Cerebellar cortex (tissue), 1 donor: ENCODE data around the gene MYOZ1.
A peak's percentile ranks its signal among the peaks of the same experiment; 100 is the strongest.

ENCODE experiments used
- DNase-seq: peaks from one replicate; pipeline ENCODE4 v3.0.0-alpha.2; 2015; ENCODE audit warnings: low spot score

Gene MYOZ1

GRCh38 chr10:73597346-73597745 lies 43.9 kb downstream of the MYOZ1 start:
- DNase-seq, result no peak

DNA sequence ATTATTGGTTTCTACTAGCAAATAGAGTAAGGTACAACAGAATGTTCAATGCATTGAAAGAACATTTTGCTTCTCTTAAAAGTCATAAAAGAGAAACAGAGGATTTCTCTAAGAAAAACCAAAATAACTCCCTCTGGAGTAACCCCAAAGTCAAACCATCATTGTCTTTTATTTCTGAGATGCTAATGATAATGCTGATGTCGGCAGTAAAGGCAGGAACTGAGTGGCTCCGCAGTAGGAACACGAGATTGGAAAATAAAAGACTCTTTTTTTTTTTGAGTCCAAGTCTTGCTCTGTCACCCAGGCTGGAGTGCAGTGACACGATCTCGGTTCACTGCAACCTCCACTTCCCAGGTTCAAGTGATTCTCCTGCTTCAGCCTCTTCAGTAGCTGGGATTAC lies 47.5 kb downstream of the MYOZ1 start:
- no peak for DNase-seq

DNA sequence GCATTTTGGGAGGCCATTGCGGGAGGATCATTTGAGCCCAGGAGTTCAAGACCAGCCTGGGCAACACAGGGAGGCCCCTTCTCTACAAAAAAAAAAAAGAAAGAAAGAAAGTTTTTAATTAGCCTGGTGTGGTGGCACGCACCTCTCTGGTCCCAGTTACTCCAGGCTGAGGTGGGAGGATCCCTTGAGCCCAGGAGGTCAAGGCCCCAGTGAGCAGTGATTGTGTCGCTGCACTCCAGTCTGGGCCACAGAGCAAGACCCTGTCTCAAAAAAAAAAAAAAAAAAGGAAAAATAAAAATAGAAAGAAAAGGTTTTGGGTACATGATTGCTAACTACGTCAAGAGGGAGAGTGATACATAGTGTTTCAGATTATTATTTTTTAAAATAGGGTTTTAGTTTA lies 48.2 kb downstream of the MYOZ1 start:
- no peak for DNase-seq

DNA sequence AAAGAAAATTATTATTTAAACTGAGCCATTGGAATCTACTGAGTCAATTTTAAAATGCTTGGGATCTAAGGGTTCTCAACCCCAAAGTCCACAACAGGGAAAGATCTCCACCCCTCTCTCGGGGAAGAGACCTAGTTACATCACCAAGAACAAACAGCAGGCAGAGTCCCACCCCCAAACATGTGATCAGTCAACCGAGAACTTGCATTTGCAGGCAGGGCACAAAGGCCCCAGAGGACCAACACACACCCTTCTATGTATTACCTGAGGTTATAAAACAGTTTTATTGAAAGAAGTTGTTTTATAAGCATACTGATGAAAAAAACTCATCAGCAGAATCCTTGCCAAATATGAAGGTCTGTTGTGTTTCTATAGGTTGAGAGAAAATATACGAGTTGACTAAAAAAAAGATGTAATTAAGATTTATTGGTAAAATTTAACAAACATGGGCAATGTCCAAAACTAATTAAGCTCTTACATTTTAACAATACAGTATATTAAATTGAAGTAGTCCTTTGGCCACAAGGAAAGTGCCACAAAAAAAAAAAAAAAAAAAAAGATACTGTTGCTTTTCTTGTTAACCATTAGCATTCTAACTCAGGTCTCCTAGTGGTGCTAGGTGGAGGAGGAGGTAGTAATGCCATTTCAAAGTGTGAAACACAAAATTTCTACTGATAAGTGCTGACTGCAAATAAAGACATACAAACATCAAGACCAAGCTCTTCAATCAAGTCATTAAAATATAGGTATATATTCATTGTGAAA lies 49.2 kb downstream of the MYOZ1 start:
- peak; percentile 18 for DNase-seq

- DNase-seq, result no peak
These were observed 50.1 kb downstream of the MYOZ1 start, which contains the start of gene USP54 for GRCh38 chr10:73590881-73591799. Gene USP54 (minus strand): TSS chr10:73591342. CDS start chr10:73575658, 15,684 bp downstream.

DNA sequence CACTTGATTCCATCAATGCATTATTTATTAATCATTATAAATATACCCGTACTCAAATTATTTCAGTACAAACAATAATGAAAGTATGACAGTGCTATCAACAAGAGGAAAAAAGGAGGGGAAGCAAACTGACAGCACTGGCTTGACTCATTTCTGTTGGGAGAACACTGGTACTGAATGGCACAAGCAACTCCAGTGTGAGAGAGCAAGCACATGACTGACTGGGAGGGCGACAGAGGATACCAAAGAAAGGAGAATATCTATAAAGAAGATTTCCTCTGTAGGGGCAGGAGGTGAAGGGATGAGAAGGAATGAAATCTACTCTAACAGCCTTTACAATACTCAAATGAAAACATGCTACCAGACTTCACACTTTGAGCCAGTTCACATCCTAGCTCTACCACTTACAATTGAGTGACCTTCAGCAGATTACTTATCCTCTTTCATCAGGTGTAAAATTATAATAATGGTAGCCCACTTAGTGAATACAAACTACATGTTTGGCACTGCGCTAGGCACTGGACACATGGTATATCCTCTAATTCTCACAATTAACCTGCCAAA lies 51.6 kb downstream of the MYOZ1 start:
- DNase-seq, result no peak

DNA sequence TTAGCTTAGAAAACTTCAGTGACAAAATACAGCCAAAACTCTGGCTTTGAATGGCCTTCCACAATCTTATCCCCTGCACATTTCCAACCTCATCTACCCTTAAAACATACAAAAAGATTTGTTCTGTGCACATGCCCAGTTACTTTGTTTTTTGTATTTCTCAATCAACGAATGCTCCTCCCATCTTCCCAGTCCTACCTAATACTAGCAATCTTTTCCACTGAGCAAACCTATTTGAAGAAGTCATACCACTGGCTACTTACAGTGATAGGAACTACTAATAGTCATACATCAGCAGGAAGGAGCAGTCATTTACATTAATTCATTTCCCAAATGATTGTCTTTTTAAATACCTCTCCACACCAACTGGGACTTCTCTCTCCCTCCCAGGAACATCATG lies 52.6 kb downstream of the MYOZ1 start:
- DNase-seq, result no peak

DNA sequence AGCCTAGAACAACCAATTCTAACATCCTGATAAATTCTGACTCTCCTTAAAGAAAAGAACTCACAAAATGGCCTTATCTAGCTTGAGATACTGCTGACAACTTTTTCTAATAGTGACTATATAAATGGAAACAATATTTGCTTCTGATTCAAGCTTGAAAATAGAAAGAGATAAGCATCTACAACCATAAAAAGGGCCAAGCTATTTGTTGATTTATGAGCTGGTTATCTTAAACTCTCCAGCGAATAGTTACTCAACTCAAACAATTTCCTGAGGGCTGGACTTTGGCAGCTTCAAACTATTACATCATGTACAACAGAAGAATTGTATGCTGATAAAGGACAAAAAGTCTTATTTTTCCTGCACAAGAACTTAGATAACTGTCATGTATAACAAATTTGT lies 54.7 kb downstream of the MYOZ1 start:
- no peak for DNase-seq

GRCh38 chr10:73585327-73585726 lies 55.9 kb downstream of the MYOZ1 start:
- DNase-seq, result no peak

DNA sequence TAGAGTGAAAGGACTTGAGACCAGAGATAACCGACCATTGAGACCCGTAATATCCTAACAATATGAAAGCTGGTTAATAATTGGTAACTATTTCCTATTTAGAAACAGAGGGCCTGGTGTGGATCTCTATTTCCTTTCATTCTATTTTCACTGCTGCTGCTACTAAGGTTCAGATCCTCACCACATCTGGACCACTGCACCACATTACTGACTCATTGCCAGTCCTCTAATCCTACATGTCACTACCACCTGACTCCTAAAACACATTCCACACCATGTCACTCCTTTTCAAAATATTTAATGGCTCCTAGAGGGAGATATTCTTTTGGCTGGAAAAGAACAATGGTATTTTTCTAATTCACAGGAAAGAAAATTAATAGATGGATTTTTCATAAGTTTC lies 56.5 kb downstream of the MYOZ1 start:
- DNase-seq, result no peak

- DNase-seq, result no peak
These were observed 59.4 kb downstream of the MYOZ1 start for GRCh38 chr10:73581918-73582317.
